Dedifferentiated amniotic fluid mesenchymal stem cell (primary cell): ENCODE measurements around the gene EMILIN2.

Experiments used
- DNase-seq: peaks from one replicate; pipeline ENCODE4 v3.0.0-alpha.2; 2016; ENCODE audit errors: extremely low spot score

The EMILIN2 gene

DNA sequence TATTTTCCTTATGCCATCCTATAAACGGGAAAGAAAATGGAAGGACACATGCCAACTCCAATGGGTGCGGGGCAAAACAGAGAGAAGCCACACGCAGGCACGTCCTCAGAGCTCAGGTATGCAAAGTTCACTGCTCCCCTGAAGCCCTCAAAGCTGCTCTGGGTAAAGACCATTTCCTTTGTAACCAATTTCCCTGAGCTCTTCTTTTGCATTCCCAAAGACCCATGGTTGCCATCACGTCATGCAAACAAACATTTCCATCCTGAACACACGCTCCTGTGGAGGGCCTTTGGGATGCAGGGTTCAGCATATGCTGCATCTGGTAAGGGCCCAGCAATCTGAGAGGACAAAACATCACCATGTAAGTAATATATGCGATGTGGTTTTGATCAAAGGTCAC lies 69.4 kb downstream of the EMILIN2 start:
- DNase-seq, result no peak

GRCh38 chr18:2917259-2918047 lies 70.6 kb downstream of the EMILIN2 start:
- no peak for DNase-seq

DNA sequence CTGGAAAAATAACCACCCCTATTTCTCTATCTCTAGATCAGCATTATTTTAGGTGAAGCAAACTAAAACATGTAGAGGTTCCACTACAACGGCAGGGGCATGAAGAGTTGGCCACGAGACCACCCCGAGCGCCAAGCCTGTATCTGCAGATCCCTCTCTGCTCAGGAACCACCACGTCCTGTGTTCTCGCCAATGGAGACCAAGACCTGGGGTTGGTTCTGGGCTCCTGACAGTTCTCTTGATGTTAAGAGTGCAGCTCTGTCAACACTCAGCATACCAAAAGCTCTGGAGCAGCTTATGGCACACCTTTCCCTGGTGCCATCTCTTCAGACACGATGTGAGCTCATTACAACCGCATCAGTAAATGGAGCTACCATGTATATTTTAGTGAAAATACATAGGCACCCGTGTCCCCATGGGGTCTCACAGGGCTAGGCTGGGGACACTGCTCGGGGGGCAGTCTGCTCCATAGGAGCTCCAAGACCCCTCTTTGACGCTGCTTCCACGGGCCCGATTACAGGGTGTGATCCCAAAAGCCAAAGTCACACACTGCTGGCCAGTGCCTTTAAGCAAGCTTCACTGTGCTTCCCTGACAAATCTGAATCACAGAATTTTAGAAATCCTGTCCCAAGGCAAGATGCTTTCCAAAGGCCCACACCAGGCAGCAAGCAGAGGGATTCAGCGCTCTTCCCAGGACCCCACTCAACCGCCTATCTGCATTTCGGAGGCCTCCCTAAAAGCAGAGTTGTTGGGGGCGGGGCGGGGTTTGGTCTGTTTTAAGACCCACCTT lies 72.2 kb downstream of the EMILIN2 start:
- DNase-seq, result no peak

DNA sequence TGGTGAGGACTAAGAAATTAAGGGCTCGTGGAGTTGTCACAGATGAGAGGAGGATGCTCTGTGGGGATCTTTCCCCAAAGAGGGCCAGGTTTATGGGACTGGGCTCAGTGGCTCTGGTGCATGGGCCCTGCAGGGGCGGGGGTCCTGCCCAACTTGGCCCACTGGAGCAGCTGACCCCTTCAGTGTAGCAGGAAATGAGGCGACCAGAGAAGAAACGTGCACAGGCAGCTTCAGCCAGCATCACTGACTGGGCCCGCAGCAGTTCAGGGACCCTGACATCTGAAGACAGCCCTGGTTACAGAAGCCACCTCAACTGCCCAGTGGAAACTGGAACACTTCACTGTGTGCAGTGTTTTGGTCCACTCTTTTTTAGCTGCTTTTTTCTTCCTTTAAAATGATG lies 72.8 kb downstream of the EMILIN2 start:
- DNase-seq, result no peak

- no peak for DNase-seq
Measured at GRCh38 chr18:2920027-2920426, 73.2 kb downstream of the EMILIN2 start.

- no peak for DNase-seq
Measured at GRCh38 chr18:2920546-2921343, 73.9 kb downstream of the EMILIN2 start.

DNA sequence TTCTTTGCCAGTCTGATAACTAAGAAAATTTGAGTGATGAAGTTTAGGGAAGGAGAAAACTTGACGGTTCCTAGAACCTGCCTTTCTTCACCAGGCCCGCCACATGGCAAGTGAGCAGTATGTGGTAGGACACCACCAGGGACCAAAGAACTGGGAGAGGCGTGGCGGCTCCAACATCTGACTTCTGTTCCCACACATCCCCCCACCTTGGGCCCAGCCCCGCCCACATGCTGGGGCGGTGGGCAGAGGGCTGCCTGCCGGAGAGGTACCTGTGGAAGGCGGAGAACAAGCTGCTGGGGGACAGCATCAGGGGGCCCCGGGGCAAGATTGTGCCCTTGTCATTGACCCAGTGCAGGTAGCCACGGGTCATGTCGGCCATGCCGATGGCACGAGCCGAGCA lies 75.0 kb downstream of the EMILIN2 start:
- DNase-seq, result no peak

DNA sequence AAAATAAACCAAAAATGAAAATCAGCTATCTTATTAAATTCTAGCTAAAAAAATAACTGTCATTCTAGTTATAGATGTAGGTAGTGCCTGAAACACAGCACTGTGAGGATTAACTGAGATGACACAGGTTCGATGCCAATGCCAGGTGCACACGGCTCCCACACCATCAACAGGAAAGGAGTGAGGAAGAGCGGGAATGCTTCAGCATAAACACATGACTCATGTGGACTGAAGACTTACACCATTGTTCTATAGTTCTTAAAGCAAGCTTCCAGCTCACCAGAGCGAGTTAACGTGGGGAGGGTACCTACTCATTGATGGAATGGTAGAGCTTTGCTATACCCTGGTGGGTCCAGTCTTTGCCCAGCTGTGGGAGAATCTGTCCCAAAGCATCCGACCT lies 76.7 kb downstream of the EMILIN2 start:
- no peak for DNase-seq

DNA sequence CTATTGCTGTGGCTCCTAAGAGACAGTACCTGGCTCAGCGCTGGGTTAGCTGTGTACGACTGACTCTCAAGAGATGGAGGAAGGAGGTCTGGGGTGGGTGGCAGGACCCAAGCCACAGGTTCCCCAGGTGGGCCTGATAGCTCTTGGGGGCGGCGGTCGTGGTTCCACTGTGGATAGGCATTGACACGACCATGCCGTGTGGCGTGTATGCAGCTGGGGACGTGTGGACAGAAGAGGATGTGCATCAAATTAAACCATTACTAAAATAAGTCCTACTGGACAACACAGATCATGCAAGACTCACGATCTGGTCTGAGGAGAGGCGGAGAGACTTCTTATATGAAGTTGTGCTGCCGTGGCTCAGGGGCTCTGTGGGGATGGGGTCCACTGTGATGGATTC lies 78.1 kb downstream of the EMILIN2 start:
- DNase-seq, result no peak

GRCh38 chr18:2926528-2926927 lies 79.7 kb downstream of the EMILIN2 start:
- DNase-seq, result no peak

GRCh38 chr18:2927745-2928144 lies 80.9 kb downstream of the EMILIN2 start:
- DNase-seq, result no peak

GRCh38 chr18:2932247-2933181 lies 85.7 kb downstream of the EMILIN2 start:
- DNase-seq, result peak; percentile 71

DNA sequence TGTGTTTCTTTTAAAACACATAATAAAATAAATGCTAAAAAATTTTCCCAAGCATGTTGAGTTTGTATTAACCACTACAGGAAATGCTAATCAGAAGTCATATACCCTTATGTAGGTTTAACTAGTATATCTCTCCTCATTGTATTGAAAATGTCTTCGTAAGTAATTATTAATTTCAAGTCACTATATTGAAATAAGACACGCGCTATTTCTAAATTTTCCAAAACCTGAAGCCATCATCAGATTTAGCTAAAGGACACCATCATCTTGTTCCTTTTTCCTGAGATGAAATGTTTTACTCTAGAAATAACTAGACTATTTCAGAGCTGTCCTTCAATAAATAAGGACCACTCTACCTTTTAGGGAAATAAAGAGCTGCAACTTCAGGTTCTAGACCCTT lies 87.2 kb downstream of the EMILIN2 start:
- DNase-seq, result no peak

DNA sequence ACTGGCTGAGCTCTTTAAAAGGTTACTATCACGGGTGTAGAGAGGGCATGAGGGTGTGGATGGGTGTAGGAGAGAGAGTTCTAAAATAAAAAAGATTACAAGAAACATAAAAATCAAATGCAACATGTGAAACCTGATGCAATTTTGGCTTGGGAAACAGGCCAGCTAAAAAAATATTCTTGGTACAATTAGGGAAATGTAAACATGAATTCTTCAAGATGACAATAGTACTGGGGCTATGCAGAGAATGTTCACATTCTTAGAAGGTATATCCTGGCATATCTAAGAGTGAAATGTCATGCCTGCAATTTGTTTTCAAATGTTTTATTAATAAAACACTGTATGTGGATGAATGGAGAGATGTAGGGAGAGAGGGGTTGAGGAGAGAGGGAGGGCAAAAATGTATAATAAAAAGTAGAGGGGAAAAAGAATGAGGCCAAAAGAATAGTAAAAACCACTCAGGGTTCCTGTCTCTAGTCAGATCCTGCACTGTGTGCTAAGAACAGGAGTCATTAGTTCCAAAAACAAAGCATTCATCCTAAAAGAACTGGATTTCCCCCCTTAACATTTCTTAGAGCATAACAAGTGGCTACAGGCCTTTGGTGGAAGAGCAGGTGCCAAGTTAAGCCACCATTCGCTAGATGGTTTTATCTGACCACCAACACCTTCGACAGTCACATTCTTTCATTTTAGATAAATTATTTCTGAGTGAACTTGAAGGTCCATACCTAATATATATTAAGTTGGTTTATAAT lies 88.8 kb downstream of the EMILIN2 start:
- peak; percentile 74 for DNase-seq

DNA sequence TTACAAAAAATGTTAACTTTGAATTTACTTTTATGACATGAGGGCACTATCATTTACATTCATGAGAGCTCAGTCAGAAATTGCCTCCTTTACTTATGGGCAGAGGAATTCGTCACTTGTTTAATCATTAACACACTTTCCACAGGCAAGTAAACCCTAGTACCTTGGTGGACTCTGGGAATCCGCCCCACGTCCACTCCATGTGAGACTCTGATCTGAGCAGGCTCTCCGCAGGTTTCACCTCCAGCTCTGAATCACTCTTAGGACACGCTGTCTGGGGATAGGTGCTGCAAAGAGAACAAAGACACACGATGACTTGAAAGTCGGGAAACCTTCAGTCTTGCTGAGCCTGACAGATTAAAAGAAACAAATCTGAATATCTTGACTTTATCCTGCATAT lies 92.5 kb downstream of the EMILIN2 start:
- DNase-seq, result no peak

GRCh38 chr18:2948038-2948437 lies 101.2 kb downstream of the EMILIN2 start:
- DNase-seq, result no peak

GRCh38 chr18:2952605-2953004 lies 105.8 kb downstream of the EMILIN2 start:
- DNase-seq, result no peak

DNA sequence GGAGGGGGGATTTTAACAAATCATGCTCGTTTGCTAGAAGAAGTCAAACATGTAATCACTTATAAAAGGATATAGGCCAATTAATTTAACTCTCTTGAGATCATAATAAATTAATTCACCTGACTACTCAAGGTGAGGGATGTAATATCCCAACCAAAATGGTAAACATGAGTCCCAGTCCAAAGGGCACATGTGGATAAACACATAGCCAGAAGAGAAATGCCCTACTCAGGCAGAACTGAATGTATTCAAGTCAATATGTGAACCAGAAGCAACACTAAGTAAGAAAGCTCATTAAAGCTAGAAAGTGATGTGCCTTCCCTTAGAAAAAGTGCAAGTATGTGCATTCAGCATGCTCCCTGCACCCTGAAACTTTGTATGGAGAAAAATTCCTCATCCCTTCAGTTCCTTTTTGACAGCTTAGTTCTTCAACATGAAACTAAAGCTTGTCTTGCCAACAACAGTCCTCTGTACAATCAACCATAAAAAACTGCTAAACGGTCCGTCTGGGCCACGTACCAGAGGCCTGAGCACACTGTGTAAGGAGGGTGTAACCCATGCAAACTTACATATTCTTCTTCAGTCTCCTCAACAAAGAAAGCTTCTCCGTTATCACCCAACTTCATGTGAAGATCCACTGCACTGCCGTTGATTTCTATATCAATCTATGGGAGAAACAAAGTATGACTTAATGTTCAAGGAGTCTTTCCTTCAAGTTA lies 107.3 kb downstream of the EMILIN2 start:
- no peak for DNase-seq

GRCh38 chr18:2954869-2955645 lies 108.3 kb downstream of the EMILIN2 start:
- no peak for DNase-seq
